COR-L47 (cell line): Measurements from ENCODE around the gene ZNF280D.
"Not testable (repeated sequence)": the region's sequence is repeated elsewhere in the genome, so short reads cannot be mapped to it uniquely, and the experiment has no call there.

Source experiments
- DNase-seq: peaks from one replicate; lab custom pipeline; 2025; lab: John Stamatoyannopoulos, UW

ZNF280D gene

GRCh38 chr15:56733136-56734012, at the start of gene ZNF280D:
TSS of gene ZNF280D (minus strand) at chr15:56733509. CDS start at chr15:56707109, 26,400 bp downstream.
- peak; percentile 77 for DNase-seq

GRCh38 chr15:56782306-56782705, 49.0 kb upstream of the ZNF280D start:
- no peak for DNase-seq

- no peak for DNase-seq
These were observed 48.4 kb upstream of the ZNF280D start for GRCh38 chr15:56781666-56782065.

GRCh38 chr15:56780102-56780725, 46.9 kb upstream of the ZNF280D start:
- not testable (repeated sequence) for DNase-seq

GRCh38 chr15:56779449-56779848, 46.1 kb upstream of the ZNF280D start:
- DNase-seq = not testable (repeated sequence)

GRCh38 chr15:56778761-56779160, 45.5 kb upstream of the ZNF280D start:
- no peak for DNase-seq

- no peak for DNase-seq
These were observed 43.5 kb upstream of the ZNF280D start for GRCh38 chr15:56776839-56777238.

- no peak for DNase-seq
These were observed 42.3 kb upstream of the ZNF280D start for GRCh38 chr15:56775641-56776040.

GRCh38 chr15:56774356-56774755, 41.0 kb upstream of the ZNF280D start:
- DNase-seq = no peak

GRCh38 chr15:56772868-56773639, 39.7 kb upstream of the ZNF280D start:
- DNase-seq = no peak

GRCh38 chr15:56770173-56770572, 36.9 kb upstream of the ZNF280D start:
- DNase-seq = no peak

GRCh38 chr15:56767315-56767714, 34.0 kb upstream of the ZNF280D start:
- no peak for DNase-seq

- DNase-seq = no peak
These were observed 31.9 kb upstream of the ZNF280D start for GRCh38 chr15:56765251-56765650.

GRCh38 chr15:56763141-56763895, 30.0 kb upstream of the ZNF280D start:
- DNase-seq = no peak

GRCh38 chr15:56760186-56760585, 26.9 kb upstream of the ZNF280D start:
- no peak for DNase-seq

- DNase-seq = no peak
These were observed 26.1 kb upstream of the ZNF280D start for GRCh38 chr15:56759450-56759845.

GRCh38 chr15:56758770-56759449, 25.6 kb upstream of the ZNF280D start:
- DNase-seq = no peak

- no peak for DNase-seq
These were observed 24.6 kb upstream of the ZNF280D start for GRCh38 chr15:56757875-56758274.

GRCh38 chr15:56754772-56755370, 21.6 kb upstream of the ZNF280D start:
- no peak for DNase-seq

GRCh38 chr15:56752986-56753385, 19.7 kb upstream of the ZNF280D start:
- no peak for DNase-seq

GRCh38 chr15:56749982-56750381, 16.7 kb upstream of the ZNF280D start:
- no peak for DNase-seq
